Central memory CD8-positive, alpha-beta T cell (primary cell): ENCODE data around the gene TNFRSF17.

Source experiments
- ATAC-seq: fragments of 150-1000 bp; cut with Tn5 transposase; replicated peaks from 2 replicates; pipeline ENCODE4 v1.10.0; 2022; ENCODE audit warnings: mild to moderate bottlenecking, moderate FRiP score, moderate number of reproducible peaks; ENCODE audit not compliant: poor library complexity, severe bottlenecking; ENCODE audit errors: extremely low read depth
- DNase-seq, 2 donors: peaks; one replicate each; pipeline ENCODE4 v3.0.0; 2021; ENCODE audit warnings: low spot score in 2 of 2
- H3K27ac Mint-ChIP-seq: one replicate; pipeline ENCODE4 v1.8.0; 2022; ENCODE audit warnings: low read depth, mild to moderate bottlenecking, moderate library complexity, mixed read lengths
- H3K27me3 Mint-ChIP-seq: one replicate; pipeline ENCODE4 v1.8.0; 2022; ENCODE audit warnings: mixed read lengths
- H3K36me3 Mint-ChIP-seq: one replicate; pipeline ENCODE4 v1.8.0; 2022; ENCODE audit warnings: mild to moderate bottlenecking, moderate library complexity, mixed read lengths; ENCODE audit not compliant: insufficient read depth
- H3K4me1 Mint-ChIP-seq: one replicate; pipeline ENCODE4 v1.8.0; 2022; ENCODE audit warnings: mixed read lengths
- H3K4me3 Mint-ChIP-seq: one replicate; pipeline ENCODE4 v1.8.0; 2022; ENCODE audit warnings: mild to moderate bottlenecking, moderate library complexity, mixed read lengths
- H3K9me3 Mint-ChIP-seq: one replicate; pipeline ENCODE4 v1.8.0; 2022; ENCODE audit warnings: mixed read lengths

Gene TNFRSF17

DNA sequence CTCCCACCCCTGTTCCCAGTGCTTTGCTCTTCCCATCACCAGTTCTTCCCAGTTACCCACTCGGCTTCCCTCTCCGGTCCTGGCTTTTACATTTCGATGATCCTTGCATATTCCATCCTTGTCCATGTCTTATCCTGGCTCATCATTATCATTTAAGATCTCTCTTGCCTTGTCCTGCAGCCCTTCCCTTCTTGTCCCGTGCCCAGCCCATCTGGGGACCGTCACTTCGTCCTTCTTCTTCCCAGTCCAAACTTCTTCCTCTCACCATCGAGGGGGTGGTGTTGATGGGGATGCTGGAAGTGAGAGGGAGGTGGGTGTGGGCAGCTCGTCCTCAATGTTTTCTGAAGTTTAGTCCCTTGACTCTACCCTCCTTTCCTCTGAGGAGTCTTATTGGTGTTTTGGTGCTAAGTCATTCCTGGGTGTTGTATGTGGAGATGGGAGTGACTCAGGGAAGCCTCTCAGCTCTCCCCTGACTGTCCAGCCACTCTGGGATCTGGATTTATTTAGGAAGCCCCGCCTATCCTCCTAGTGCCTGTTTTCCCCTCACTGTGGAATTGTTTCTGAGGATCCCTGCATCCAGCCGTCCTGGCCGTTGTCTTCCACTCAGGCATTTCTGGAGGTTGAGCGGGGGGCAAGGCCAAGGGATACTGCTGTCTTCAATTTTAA lies 12.5 kb downstream of the TNFRSF17 start:
- peaks cover 45% of the 10 kb centered on the region for H3K4me1 Mint-ChIP-seq
- H3K27ac Mint-ChIP-seq = peak overlapping the region; percentile 93
- H3K4me3 Mint-ChIP-seq = peak overlapping the region; percentile 93
- no peak for ATAC-seq
- no peaks in the 10 kb centered on the region for H3K27me3 Mint-ChIP-seq
- no peak for DNase-seq
- H3K36me3 Mint-ChIP-seq = peaks cover 8% of the 10 kb centered on the region
- no peaks in the 10 kb centered on the region for H3K9me3 Mint-ChIP-seq

DNA sequence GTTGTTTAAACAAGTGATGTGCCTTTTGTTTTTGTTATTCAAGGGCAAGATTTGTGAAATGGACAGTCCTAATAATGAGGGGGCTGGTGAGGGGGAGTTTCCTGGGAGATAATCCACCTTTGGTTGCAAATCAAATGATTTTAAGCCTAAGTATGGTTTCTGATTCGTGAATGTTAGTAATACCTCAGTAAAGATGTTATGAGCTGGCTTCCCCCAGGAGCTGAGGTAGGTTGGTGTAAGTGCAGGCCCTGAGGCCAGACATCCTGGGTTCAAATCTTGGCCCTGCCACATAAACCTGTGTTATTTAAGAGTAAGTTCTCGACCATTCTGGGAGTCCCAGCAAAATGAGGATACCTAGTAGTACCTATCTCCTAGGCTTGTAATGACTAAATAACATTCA lies 13.1 kb downstream of the TNFRSF17 start:
- H3K9me3 Mint-ChIP-seq = no peaks in the 10 kb centered on the region
- no peak for DNase-seq
- peak overlapping the region; percentile 93 for H3K4me3 Mint-ChIP-seq
- H3K27me3 Mint-ChIP-seq = no peaks in the 10 kb centered on the region
- peaks cover 8% of the 10 kb centered on the region for H3K36me3 Mint-ChIP-seq
- ATAC-seq = no peak
- peak overlapping the region; percentile 93 for H3K27ac Mint-ChIP-seq
- peaks cover 45% of the 10 kb centered on the region for H3K4me1 Mint-ChIP-seq

DNA sequence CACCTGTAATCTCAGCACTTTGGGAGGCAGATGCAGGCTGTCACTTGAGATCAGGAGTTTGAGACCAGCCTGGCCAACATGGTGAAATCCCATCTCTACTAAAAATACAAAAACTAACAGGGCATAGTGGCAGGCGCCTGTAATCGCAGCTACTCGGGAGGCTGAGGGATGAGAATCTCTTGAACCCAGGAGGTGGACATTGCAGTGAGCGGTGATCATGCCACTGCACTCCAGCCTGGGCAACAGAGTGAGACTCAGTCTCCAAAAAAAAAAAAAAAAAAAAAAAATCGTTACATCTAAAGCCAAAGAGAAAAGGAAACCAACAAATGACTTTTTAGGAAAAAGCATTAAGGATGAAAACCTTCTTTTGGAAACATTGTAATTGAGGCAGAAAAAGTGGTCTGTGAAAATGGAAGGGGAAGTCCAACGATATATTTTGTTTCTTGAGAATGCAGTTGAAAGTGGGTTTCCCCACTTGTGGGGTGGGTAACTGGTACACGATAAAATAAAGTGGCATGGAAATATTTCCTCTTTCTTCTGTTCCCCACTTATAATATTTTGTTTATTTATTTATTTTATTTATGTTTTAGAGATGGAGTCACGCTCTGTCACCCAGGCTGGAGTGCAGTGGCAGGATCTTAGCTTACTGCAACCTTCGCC lies 14.1 kb downstream of the TNFRSF17 start:
- ATAC-seq (no peak), DNase-seq (no peak)
- Mint-ChIP-seq H3K27ac (no peak overlapping the region), H3K27me3 (no peaks in the 10 kb centered on the region), H3K4me1 (peaks cover 45% of the 10 kb centered on the region), H3K9me3 (no peaks in the 10 kb centered on the region), H3K36me3 (peaks cover 8% of the 10 kb centered on the region), H3K4me3 (no peak overlapping the region)

DNA sequence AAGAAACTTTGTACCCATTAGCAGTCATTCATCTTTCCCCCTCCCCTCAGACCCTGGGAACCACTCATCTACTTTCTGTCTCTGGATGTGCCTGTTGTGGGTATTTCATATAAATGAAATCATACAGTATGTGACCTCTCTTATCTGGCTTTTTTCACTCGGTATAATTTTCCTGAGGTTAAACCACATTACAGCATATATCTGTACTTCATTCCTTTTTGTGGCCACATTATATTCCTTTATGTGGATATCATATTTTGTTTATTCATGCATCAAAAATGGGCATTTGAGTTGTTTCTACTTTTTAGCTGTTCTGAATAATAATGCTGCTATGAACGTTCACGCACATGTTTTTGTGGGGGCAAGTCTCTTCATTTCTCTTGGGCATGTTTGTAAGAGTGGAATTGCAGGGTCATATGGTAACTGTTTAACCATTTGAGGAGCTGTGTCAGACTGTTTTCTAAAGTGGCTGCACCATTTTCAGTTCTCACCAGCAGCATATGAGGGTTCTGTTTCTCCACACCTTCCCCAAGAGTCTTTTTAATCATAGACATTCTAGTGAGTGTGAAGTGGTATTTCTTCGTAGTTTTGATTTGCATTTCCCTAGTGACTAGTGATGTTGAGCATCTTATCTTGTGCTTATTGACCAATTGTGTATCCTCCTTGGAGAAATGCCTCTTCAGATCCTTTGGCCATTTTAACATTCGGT lies 15.3 kb downstream of the TNFRSF17 start:
- no peaks in the 10 kb centered on the region for H3K9me3 Mint-ChIP-seq
- H3K27me3 Mint-ChIP-seq = no peaks in the 10 kb centered on the region
- H3K4me3 Mint-ChIP-seq = no peak overlapping the region
- peaks cover 50% of the 10 kb centered on the region for H3K4me1 Mint-ChIP-seq
- DNase-seq (no peak), ATAC-seq (no peak)
- peaks cover 8% of the 10 kb centered on the region for H3K36me3 Mint-ChIP-seq
- H3K27ac Mint-ChIP-seq = no peak overlapping the region

DNA sequence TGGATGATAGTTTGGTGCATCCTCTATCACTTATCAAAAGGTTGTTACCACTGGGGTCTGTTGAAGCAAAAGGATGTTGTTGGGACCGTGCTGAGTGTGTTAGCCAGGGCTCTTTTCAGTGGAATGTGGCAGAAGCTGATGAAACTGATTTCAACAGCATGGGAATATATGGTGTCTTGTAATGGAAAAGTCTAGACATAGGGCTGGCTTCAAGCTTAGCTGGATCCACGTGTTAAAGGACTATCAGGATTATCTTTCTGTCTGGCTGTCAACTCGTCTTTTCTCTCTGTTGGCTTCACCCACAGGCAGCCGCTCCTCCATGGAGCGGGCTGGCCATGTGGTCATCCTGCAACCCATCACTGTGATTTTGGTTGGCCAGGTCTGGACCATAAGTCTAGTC lies 20.2 kb downstream of the TNFRSF17 start:
- DNase-seq = no peak
- H3K4me3 Mint-ChIP-seq = no peak overlapping the region
- H3K4me1 Mint-ChIP-seq = peaks cover 18% of the 10 kb centered on the region
- no peak for ATAC-seq
- H3K27me3 Mint-ChIP-seq = no peaks in the 10 kb centered on the region
- H3K27ac Mint-ChIP-seq = no peak overlapping the region
- H3K9me3 Mint-ChIP-seq = no peaks in the 10 kb centered on the region
- peaks cover 4% of the 10 kb centered on the region for H3K36me3 Mint-ChIP-seq

DNA sequence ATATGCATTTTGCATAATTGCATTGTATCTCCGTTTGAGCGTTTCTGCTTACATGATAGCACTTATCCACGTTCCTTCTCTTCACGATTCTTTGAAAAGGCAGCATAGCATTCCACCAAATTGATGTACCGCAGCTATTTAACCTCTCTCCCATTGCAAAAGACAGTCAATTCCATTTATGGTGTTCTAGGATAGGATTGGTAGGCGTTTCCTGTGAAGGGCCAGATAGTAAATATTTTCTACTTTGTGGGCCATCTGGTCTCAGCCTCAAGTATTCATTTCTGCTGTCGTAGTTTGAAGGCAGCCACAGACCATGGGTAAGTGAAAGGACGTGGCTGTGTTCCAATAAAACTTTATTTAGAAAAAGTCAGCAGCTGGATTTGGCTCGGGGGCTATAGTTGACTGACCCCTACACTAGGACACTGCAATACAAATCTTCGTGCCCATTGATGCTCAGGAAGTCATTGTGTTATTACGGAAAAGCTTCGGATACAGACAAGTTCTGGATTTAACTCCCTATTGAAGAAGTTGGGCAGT lies 21.6 kb downstream of the TNFRSF17 start:
- Mint-ChIP-seq H3K36me3 (peaks cover 4% of the 10 kb centered on the region), H3K27me3 (no peaks in the 10 kb centered on the region), H3K9me3 (no peaks in the 10 kb centered on the region), H3K4me1 (peaks cover 17% of the 10 kb centered on the region), H3K27ac (no peak overlapping the region), H3K4me3 (no peak overlapping the region)
- ATAC-seq = no peak
- DNase-seq = no peak

DNA sequence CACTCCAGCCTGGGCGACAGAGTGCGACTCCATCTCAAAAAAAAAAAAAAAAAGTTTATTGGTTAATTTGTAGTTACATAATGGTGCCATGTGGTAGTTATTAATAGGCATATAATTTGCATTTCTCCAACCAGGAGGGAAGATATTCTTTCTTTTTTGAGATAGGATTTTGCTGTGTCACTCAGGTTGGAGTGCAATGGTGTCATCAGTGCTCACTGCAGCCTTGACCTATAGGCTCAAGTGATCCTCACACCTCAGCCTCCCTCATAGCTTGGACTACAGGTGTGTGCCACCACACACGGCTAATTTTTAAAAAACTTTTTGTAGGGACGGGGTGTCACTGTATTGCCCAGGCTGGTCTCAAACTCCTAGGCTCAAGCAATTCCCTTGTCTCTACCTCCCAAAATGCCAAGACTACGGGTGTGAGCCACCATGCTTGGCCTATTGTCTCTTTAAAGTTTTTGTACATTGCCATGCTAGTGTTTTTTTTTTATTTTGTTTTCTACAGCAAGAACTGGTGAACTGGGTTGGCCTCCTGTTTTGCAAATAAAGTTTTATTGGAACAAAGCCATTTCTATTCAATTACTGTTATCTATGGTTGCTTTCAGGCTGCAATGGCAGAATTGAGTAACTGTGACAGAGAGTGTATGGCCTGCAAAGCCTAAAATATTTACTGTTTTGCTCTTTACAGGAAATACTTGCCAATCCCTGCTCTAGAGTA lies 23.4 kb downstream of the TNFRSF17 start:
- Mint-ChIP-seq H3K4me3 (no peak overlapping the region), H3K9me3 (no peaks in the 10 kb centered on the region), H3K36me3 (peaks cover 4% of the 10 kb centered on the region), H3K27ac (no peak overlapping the region), H3K27me3 (no peaks in the 10 kb centered on the region), H3K4me1 (peaks cover 21% of the 10 kb centered on the region)
- DNase-seq (no peak), ATAC-seq (no peak)

DNA sequence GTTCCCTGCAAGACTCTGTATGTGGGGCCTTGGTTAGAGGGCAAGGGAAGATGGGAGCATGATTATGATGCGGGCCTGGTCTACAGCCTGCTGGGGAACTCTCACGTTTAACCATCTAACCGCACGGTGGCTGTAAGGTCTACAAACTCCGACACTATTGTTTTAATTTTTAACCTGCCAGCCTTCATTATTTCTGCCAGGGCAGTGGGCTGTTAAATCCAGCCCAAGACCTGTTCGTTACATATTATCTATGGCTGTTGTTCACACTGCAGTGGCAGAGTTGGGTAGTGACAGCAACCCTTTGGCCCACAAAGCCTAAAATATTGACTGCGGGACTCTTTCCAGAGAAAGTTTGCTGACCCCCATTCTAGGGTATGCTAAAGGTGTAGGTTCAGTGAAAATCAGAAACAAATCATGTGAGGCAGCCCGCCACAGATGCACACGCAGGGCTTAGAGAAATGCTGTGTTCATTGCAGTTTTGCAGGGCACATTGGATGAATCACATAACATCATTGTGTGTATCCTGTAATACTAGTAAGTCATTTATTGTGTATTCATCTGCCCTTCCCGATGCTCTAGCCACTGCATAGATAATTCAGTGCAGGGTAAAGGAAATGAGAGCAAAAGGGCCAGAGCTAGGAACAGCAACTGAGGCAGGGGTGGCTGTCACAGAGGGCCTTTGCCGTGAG lies 25.8 kb downstream of the TNFRSF17 start:
- Mint-ChIP-seq H3K4me1 (peaks cover 15% of the 10 kb centered on the region), H3K27ac (no peak overlapping the region), H3K9me3 (no peaks in the 10 kb centered on the region), H3K27me3 (no peaks in the 10 kb centered on the region), H3K4me3 (no peak overlapping the region), H3K36me3 (peaks cover 4% of the 10 kb centered on the region)
- no peak for ATAC-seq
- no peak for DNase-seq

DNA sequence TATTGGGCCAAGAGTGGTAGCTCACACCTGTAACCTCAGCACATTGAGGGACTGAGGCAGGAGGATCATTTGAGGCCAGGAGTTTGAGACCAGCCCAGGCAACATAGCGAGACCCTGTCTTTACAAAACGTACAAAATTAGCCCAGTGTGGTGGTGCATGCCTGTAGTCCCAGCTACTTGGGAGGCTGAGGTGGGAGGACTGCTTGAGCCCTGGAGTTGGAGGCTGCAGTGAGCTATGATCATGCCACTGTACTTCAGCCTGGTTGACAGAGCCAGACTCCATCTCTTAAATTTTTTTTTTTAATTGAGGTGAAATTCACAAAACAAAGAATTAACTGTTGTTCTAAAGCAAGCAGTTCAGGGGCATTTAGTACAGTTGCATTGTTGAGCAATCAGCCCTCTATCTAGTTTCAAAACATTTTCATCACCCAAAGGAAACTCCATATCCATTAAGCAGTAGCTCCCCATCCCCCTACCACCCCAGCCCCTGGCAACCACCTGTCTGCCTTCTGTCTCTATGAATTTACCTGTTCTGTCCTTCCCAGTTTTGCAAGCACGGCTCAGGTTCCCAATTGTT lies 27.1 kb downstream of the TNFRSF17 start:
- Mint-ChIP-seq H3K27me3 (no peaks in the 10 kb centered on the region), H3K27ac (no peak overlapping the region), H3K36me3 (peaks cover 2% of the 10 kb centered on the region), H3K4me1 (peaks cover 19% of the 10 kb centered on the region), H3K9me3 (no peaks in the 10 kb centered on the region), H3K4me3 (no peak overlapping the region)
- ATAC-seq (no peak), DNase-seq (no peak)

DNA sequence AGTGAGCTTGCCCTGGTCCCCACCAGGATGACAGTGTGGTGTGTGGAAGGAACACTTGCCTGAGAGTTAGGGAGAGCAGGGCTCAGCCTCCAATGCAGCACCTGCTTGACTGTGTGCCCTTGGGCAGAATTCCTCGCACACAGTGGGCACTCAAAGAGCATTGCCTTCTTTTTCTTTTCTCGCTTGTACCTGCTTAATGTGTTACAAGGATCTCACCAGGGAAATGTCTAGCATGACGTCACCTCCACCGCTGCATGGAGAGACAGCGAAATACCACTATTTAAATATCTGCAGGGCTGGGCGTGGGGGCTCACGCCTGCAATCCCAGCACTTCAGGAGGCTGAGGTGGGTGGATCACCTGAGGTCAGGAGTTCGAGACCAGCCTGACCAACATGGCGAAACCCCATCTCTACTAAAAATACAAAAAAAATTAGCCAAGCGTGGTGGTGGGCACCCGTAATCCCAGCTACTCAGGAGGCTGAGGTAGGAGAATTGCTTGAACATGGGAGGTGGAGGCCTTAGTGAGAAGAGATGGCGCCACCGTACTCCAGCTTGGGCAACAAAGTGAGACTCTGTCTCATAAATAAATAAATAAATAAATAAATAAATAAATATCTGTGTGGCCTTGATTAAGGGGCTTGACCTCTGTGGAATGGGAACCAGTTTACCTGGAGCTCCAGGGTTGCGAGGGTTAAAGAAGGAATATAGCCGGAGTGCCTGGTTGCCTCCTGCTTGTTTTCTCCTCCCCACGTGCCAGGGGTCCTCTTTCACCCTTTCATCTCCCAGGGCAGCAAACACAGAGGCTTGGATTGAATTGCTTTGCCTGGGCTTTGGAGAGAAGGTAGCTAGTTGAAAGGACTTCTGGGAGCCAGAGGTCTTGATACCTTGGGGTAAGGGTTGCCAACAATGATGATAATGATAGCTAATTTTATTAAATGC lies 27.8 kb downstream of the TNFRSF17 start:
- peaks cover 2% of the 10 kb centered on the region for H3K36me3 Mint-ChIP-seq
- H3K4me1 Mint-ChIP-seq = peaks cover 19% of the 10 kb centered on the region
- H3K27me3 Mint-ChIP-seq = no peaks in the 10 kb centered on the region
- H3K27ac Mint-ChIP-seq = no peak overlapping the region
- ATAC-seq = no peak
- H3K4me3 Mint-ChIP-seq = no peak overlapping the region
- H3K9me3 Mint-ChIP-seq = no peaks in the 10 kb centered on the region
- DNase-seq = no peak
